ENCODE results near the gene STX3.

STX3 gene

DNA sequence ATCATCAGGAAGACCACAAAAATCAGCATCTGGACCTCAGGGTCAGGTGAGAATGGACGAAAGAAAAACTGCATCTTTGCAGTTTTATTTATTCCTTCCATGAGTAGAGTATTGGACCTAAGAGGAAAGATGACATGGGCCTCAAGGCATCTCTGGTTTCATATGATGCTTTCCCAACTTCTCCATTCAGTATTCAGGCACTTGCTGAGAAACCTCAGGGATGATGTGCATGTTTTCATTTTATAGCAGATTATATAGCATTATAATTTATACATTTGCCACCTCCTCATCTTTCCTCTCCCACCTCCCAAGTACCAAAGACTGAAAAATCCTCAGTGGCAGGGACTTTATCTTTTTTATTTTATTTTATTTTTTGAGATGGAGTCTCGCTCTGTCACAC lies 41.4 kb upstream of the STX3 start, which contains the start of gene OR10V1:
Gene OR10V1, minus strand, starts transcription at position 101 of the 400 bp plus-strand sequence. Its CDS starts 0 bp downstream, at position 101.
- Histone ChIP-seq H3K4me1 (no peaks in the 10 kb centered on the region), H3K27me3 (no peaks in the 10 kb centered on the region), H3K27ac (no peak within 1 kb of the TSS), H3K9me3 (no peaks in the 10 kb centered on the region), H3K4me3 (no peak within 1 kb of the TSS), H3K36me3 (no peaks in the 10 kb centered on the region)
- DNase-seq: no peak
- intact Hi-C loops (cut with DNase I; ENCODE audit: low total_unique reads): no loop called here
- no peak for TF ChIP-seq CTCF (IDR thresholded peaks at IDR 0.05)

GRCh38 chr11:59716051-59716450 lies 39.1 kb upstream of the STX3 start:
- Histone ChIP-seq H3K4me3 (no peak overlapping the region), H3K4me1 (no peaks in the 10 kb centered on the region), H3K36me3 (no peaks in the 10 kb centered on the region), H3K27me3 (no peaks in the 10 kb centered on the region), H3K9me3 (no peaks in the 10 kb centered on the region), H3K27ac (no peak overlapping the region)
- intact Hi-C loops (cut with DNase I; ENCODE audit: low total_unique reads): no loop called here
- DNase-seq: no peak
- no peak for TF ChIP-seq CTCF (IDR thresholded peaks at IDR 0.05)

- Histone ChIP-seq H3K4me1 (no peaks in the 10 kb centered on the region), H3K27ac (no peak overlapping the region), H3K27me3 (no peaks in the 10 kb centered on the region), H3K9me3 (no peaks in the 10 kb centered on the region), H3K36me3 (no peaks in the 10 kb centered on the region), H3K4me3 (no peak overlapping the region)
- TF ChIP-seq CTCF (IDR thresholded peaks at IDR 0.05): no peak
- DNase-seq: no peak
- intact Hi-C loops (cut with DNase I; ENCODE audit: low total_unique reads): no loop called here
These were observed 35.6 kb upstream of the STX3 start for GRCh38 chr11:59719556-59719955.

GRCh38 chr11:59724066-59724465 lies 31.1 kb upstream of the STX3 start:
- no peaks in the 10 kb centered on the region for H3K27me3 ChIP-seq
- no peaks in the 10 kb centered on the region for H3K36me3 ChIP-seq
- H3K4me3 ChIP-seq: no peak overlapping the region
- no peaks in the 10 kb centered on the region for H3K4me1 ChIP-seq
- no peak for DNase-seq
- intact Hi-C loops (cut with DNase I; ENCODE audit: low total_unique reads): no loop called here
- no peak for TF ChIP-seq CTCF (IDR thresholded peaks at IDR 0.05)
- H3K9me3 ChIP-seq: no peaks in the 10 kb centered on the region
- no peak overlapping the region for H3K27ac ChIP-seq

DNA sequence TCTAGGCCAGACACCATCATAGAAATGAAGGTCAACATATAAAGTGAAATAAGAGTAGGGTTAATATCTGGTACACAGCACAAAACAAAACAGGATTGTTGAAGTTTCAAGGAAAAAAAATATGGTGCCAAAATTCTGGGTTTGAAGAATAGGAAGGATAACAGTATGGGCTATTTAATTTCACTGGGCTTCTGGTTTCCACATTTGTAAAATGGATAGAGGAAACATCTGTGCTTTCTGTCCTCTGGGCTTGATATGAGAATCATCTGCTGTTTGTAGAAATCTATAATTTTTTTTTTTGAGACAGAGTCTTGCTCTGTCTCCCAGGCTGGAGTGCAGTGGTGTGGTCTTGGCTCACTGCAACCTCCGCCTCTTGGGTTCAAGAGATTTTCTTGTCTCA lies 27.8 kb upstream of the STX3 start:
- no peaks in the 10 kb centered on the region for H3K36me3 ChIP-seq
- DNase-seq: no peak
- H3K27ac ChIP-seq: no peak overlapping the region
- no peaks in the 10 kb centered on the region for H3K9me3 ChIP-seq
- intact Hi-C loops (cut with DNase I; ENCODE audit: low total_unique reads): no loop called here
- no peaks in the 10 kb centered on the region for H3K4me1 ChIP-seq
- no peaks in the 10 kb centered on the region for H3K27me3 ChIP-seq
- H3K4me3 ChIP-seq: no peak overlapping the region
- no peak for TF ChIP-seq CTCF (IDR thresholded peaks at IDR 0.05)

- intact Hi-C loops (cut with DNase I; ENCODE audit: low total_unique reads): no loop called here
- H3K9me3 ChIP-seq: no peaks in the 10 kb centered on the region
- no peak for TF ChIP-seq CTCF (IDR thresholded peaks at IDR 0.05)
- no peaks in the 10 kb centered on the region for H3K36me3 ChIP-seq
- no peak overlapping the region for H3K27ac ChIP-seq
- no peaks in the 10 kb centered on the region for H3K27me3 ChIP-seq
- DNase-seq: no peak
- H3K4me3 ChIP-seq: no peak overlapping the region
- H3K4me1 ChIP-seq: no peaks in the 10 kb centered on the region
These were observed 27.0 kb upstream of the STX3 start for GRCh38 chr11:59728154-59728553.

Data from tibial artery (tissue), 4 donors.